GM12878 (cell line): Measurements from ENCODE around the gene ADGRE2. TPM values are rescaled to one million over a fixed set of nuclear protein-coding genes. Genes with fewer than 3 reads are reported as not detected.
A peak's percentile ranks its signal among the peaks of the same experiment; 100 is the strongest.
"Not testable (repeated sequence)": the region's sequence is repeated elsewhere in the genome, so short reads cannot be mapped to it uniquely, and the experiment has no call there.

ENCODE experiments used
- ATAC-seq: fragments of 200-7000 bp; cut with Tn5 transposase; 3 replicates; pipeline ENCODE4 v1.9.1; 2020; ENCODE audit warnings: mild to moderate bottlenecking, moderate library complexity
- BruUV-seq: library from RNA; stranded (reverse); fragments of 400-500 nt; replicated peaks from 2 replicates; lab custom pipeline; 2021; lab: Mats Ljungman, UMichigan
- CTCF ChIA-PET: fragments of 300-600 bp; sonication (Branson Sonifier 250); formaldehyde crosslinking; extraction: SDS; loops from one replicate; lab custom pipeline; 2021; ENCODE audit warnings: inconsistent platforms; lab: Yijun Ruan, JAX
- POLR2A ChIA-PET: fragments of 350-600 bp; formaldehyde crosslinking; extraction: SDS; loops from one replicate; lab custom pipeline; 2021; ENCODE audit warnings: inconsistent platforms; lab: Charles Lee
- RAD21 ChIA-PET: fragments of 300-600 bp; sonication (Branson Sonifier 250); formaldehyde crosslinking; loops from one replicate; lab custom pipeline; 2023; ENCODE audit warnings: antibody characterized with exemption; ENCODE audit not compliant: unreplicated experiment; lab: Charles Lee
- SMC1A ChIA-PET: fragments of 300-600 bp; sonication (Branson Sonifier 250); formaldehyde crosslinking; loops from one replicate; lab custom pipeline; 2023; ENCODE audit not compliant: unreplicated experiment, uncharacterized antibody; lab: Charles Lee
- DNase-seq: peaks from one replicate; pipeline ENCODE4 v3.0.0-alpha.2; 2011; ENCODE audit warnings: low read depth, low spot score
- FAIRE-seq: peaks from 3 replicates; lab custom pipeline; 2011; peaks lifted over from hg19 to GRCh38; lab: Jason Lieb, UNC
- H2AFZ ChIP-seq: 2 replicates; pipeline ENCODE4 v1.6.0; 2011; ENCODE audit warnings: low read depth, low read length, control low read depth; ENCODE audit not compliant: control insufficient read depth
- H3K27ac ChIP-seq: 2 replicates; pipeline ENCODE4 v1.5.1; 2011; ENCODE audit warnings: control low read depth; ENCODE audit not compliant: control insufficient read depth, insufficient read depth
- H3K27me3 ChIP-seq, 2 experiments: replicated peaks in 1 of 2; 2 replicates each; pipeline versions ENCODE4 v1.6.0 to v1.6.1; 2011; ENCODE audit warnings: low read length in 1 of 2; ENCODE audit not compliant: control insufficient read depth in 2 of 2, insufficient read depth in 2 of 2
- H3K36me3 ChIP-seq, 2 experiments: 2 replicates each; pipeline ENCODE4 v1.5.1; 2011; ENCODE audit warnings: low read length in 1 of 2; ENCODE audit not compliant: control insufficient read depth in 2 of 2, insufficient read depth in 2 of 2
- H3K4me1 ChIP-seq: 2 replicates; pipeline ENCODE4 v1.6.1; 2011; ENCODE audit warnings: mild to moderate bottlenecking, low read length, moderate library complexity, mixed read lengths; ENCODE audit not compliant: control insufficient read depth, insufficient read depth
- H3K4me2 ChIP-seq: 2 replicates; pipeline ENCODE4 v1.6.0; 2011; ENCODE audit warnings: control low read depth; ENCODE audit not compliant: control insufficient read depth, insufficient read depth
- H3K4me3 ChIP-seq: fragments of 200-600 bp; sonication (generic); 2 replicates; pipeline ENCODE4 v1.5.1; 2016
- H3K79me2 ChIP-seq: 2 replicates; pipeline ENCODE4 v1.6.0; 2011; ENCODE audit warnings: low read length; ENCODE audit not compliant: control insufficient read depth, insufficient read depth
- H3K9ac ChIP-seq: 2 replicates; pipeline ENCODE4 v1.8.0; 2011; ENCODE audit warnings: low read length, control low read depth, mixed read lengths; ENCODE audit not compliant: control insufficient read depth, insufficient read depth
- H3K9me3 ChIP-seq: replicated peaks from 3 replicates; pipeline ENCODE4 v1.5.1; 2011; ENCODE audit warnings: mild to moderate bottlenecking, low read length; ENCODE audit not compliant: control insufficient read depth, insufficient read depth
- H4K20me1 ChIP-seq: 2 replicates; pipeline ENCODE4 v1.6.0; 2011; ENCODE audit not compliant: control insufficient read depth, insufficient read depth
- BCL3 ChIP-seq: IDR thresholded peaks from 2 replicates; pipeline ENCODE4 v1.6.1; 2011; ENCODE audit warnings: borderline replicate concordance, low read depth, mild to moderate bottlenecking, moderate library complexity, low read length; ENCODE audit not compliant: insufficient read depth, poor library complexity, severe bottlenecking
- CBFB ChIP-seq: IDR thresholded peaks from 2 replicates; pipeline ENCODE4 v1.6.1; 2016; ENCODE audit warnings: antibody characterized with exemption, low read depth
- CEBPB ChIP-seq, 2 experiments: fragments of 150-350 bp in 1 of 2; IDR thresholded peaks; 2 replicates each; pipeline ENCODE4 v1.6.1; 2012 to 2014; ENCODE audit warnings: low read depth in 2 of 2, low read length in 2 of 2, borderline replicate concordance in 1 of 2, inconsistent platforms in 1 of 2
- CREB1 ChIP-seq: IDR thresholded peaks from 2 replicates; pipeline ENCODE4 v1.6.1; 2012; ENCODE audit warnings: low read depth, mild to moderate bottlenecking, inconsistent platforms
- CREM ChIP-seq: IDR thresholded peaks from 2 replicates; pipeline ENCODE4 v1.6.1; 2014; ENCODE audit warnings: antibody characterized with exemption, low read depth
- EED ChIP-seq: sonication (generic); IDR thresholded peaks from 2 replicates; pipeline ENCODE4 v1.6.1; 2016; ENCODE audit warnings: antibody characterized with exemption, low read depth
- EGR1 ChIP-seq, 2 experiments: IDR thresholded peaks; 1 replicate in 1 of 2; 2 replicates in 1 of 2; pipeline ENCODE4 v1.6.1; 2011 to 2012; ENCODE audit warnings: low read depth in 2 of 2, low read length in 2 of 2, borderline replicate concordance in 1 of 2, mild to moderate bottlenecking in 1 of 2, moderate library complexity in 1 of 2
- IKZF1 ChIP-seq: fragments of 450-650 bp; conservative IDR thresholded peaks from 2 replicates; pipeline ENCODE4 v1.6.1; 2017; ENCODE audit warnings: antibody characterized with exemption, mild to moderate bottlenecking
- IKZF2 ChIP-seq, 2 experiments: fragments of 450-650 bp; IDR thresholded peaks; 2 replicates each; pipeline ENCODE4 v1.6.1; 2017; ENCODE audit warnings: mild to moderate bottlenecking in 2 of 2, moderate library complexity in 2 of 2
- JUNB ChIP-seq: IDR thresholded peaks from 2 replicates; pipeline ENCODE4 v1.6.1; 2016; ENCODE audit warnings: antibody characterized with exemption, mild to moderate bottlenecking
- NFIC ChIP-seq: IDR thresholded peaks from 2 replicates; pipeline ENCODE4 v1.6.1; 2012; ENCODE audit warnings: low read depth, mild to moderate bottlenecking, inconsistent platforms, low read length, moderate library complexity
- NR2F1 ChIP-seq: fragments of 450-650 bp; conservative IDR thresholded peaks from 2 replicates; pipeline ENCODE4 v1.6.1; 2017; ENCODE audit warnings: mild to moderate bottlenecking
- SRF ChIP-seq, 2 experiments: IDR thresholded peaks; 2 replicates each; pipeline ENCODE4 v1.6.1; 2011; ENCODE audit warnings: low read depth in 2 of 2, low read length in 2 of 2, mild to moderate bottlenecking in 1 of 2, moderate library complexity in 1 of 2
- TCF12 ChIP-seq: IDR thresholded peaks from 2 replicates; pipeline ENCODE4 v1.6.1; 2011; ENCODE audit warnings: low read depth, mild to moderate bottlenecking, low read length
- TCF7 ChIP-seq: IDR thresholded peaks from 2 replicates; pipeline ENCODE4 v1.6.1; 2014; ENCODE audit warnings: antibody characterized with exemption, borderline replicate concordance
- WGBS: methylation state at CpG from one replicate; pipeline ENCODE4 v1.1.6; 2016; ENCODE audit warnings: low lambda C conversion rate; ENCODE audit not compliant: insufficient replicate concordance, insufficient coverage; ENCODE audit errors: missing lambda C conversion rate; 5-methylcytosine and 5-hydroxymethylcytosine counted together
- in situ Hi-C: fragments of 300-500 bp; cut with MboI; formaldehyde crosslinking; loops from 9 replicates; pipeline ENCODE4 v1.14.3; 2018; ENCODE audit warnings: mixed read lengths
- intact Hi-C: fragments of 100-400 bp; cut with micrococcal nuclease; formaldehyde crosslinking; loops from one replicate; pipeline ENCODE4 v1.14.2; 2022; ENCODE audit not compliant: unreplicated experiment
- polyA plus RNA-seq, 11 experiments: library from polyadenylated mRNA; depleted of rRNA in 4 of 11; unstranded in 6 of 11; stranded (reverse) in 5 of 11; fragments of >200 nt; fragmentation: Nextera tagmentation in 4 of 11; fragmentation: Illumina TruSeq in 1 of 11; extraction: Ambion mirVana in 4 of 11; extraction: Trizol in 1 of 11; gene quantifications; 1 replicate in 1 of 11; 2 replicates in 10 of 11; pipeline versions ENCODE4 v1.2.1 to v1.2.3, GENCODE V29; 2011 to 2016; ENCODE audit warnings: inconsistent platforms in 2 of 11, missing spikeins in 2 of 11, low read depth in 1 of 11
- total RNA-seq, 4 experiments: library from RNA; depleted of rRNA in 3 of 4; stranded (reverse); fragments of >200 nt in 3 of 4; fragmentation: Illumina TruSeq in 1 of 4; extraction: Trizol in 1 of 4; gene quantifications; 2 replicates each; pipeline versions ENCODE4 v1.2.1 to v1.2.3, GENCODE V29; 2013 to 2021

ADGRE2 gene
- total and polyA plus RNA-seq, 10 of the 15 experiments (the other 5 are each of a cell fraction or from before 2014, with no cell fraction given) = 0.15 to 12.7 (median 4.6) TPM

- WGBS = 8% methylated on average over 9 of the region's 10 CpGs
- RAD21 ChIA-PET, BruUV-seq, H3K9ac ChIP-seq, H3K27me3 ChIP-seq: not testable (repeated sequence)
- peak overlapping the region; percentile 18; the same call in 1 of the 2 replicates for H3K27ac ChIP-seq
- CTCF ChIA-PET = interaction anchor here (0.7 to 1.1 kb wide), 4 partner anchors 94 to 212 kb away, joined by 3 to 4 read pairs (median 4); no protein-coding TSS in a partner anchor
- FAIRE-seq = peak; percentile 96
- TF ChIP-seq CREB1 (peak; percentile 76; the same call in 1 of the 2 replicates), CREM (peak; percentile 64; the same call in 1 of the 2 replicates), CBFB (0 out of 2 replicates have a peak, but pooled peaks have one; percentile 11), BCL3 (peak; percentile 3), EGR1 (IDR thresholded peaks at IDR 0.05; ENCODE audit: borderline replicate concordance in 1 of 2, low read depth in 2 of 2, low read length in 2 of 2) (peak in 1 of 2 experiments; percentile 94; a peak in 2 of 3 replicates), IKZF1 (0 out of 2 replicates have a peak, but pooled peaks have one; percentile 17), NFIC (peak; percentile 68; the same call in 1 of the 2 replicates), CEBPB (IDR thresholded peaks at IDR 0.05; ENCODE audit: borderline replicate concordance in 1 of 2, low read depth in 2 of 2, low read length in 2 of 2) (peak in 1 of 2 experiments; percentile 57; a peak in 1 of 4 replicates), EED (peak; percentile 46; the same call in 1 of the 2 replicates), TCF7 (peak; percentile 27; the same call in 1 of the 2 replicates), NR2F1 (peak; percentile 45; the same call in 1 of the 2 replicates), IKZF2 (IDR thresholded peaks at IDR 0.05) (0 out of 4 replicates have a peak, but pooled peaks of 1 of the 2 experiments have one; percentile 9), TCF12 (0 out of 2 replicates have a peak, but pooled peaks have one; percentile 55), JUNB (peak; percentile 50; the same call in 1 of the 2 replicates), SRF (IDR thresholded peaks at IDR 0.05; ENCODE audit: low read depth in 2 of 2, low read length in 2 of 2) (peak; percentile 65 to 87)
- TF ChIP-seq, all 136 proteins: peak for 15; not testable (repeated sequence) for 121
- peaks cover 24% of the 10 kb centered on the region; the same call in 1 of the 2 replicates for H3K4me1 ChIP-seq
- ATAC-seq (peak; percentile 83), DNase-seq (peak; percentile 23)
- H2AFZ ChIP-seq = peak overlapping the region; percentile 7; the same call in 1 of the 2 replicates
- H4K20me1 ChIP-seq, H3K9me3 ChIP-seq, in situ Hi-C loops, POLR2A ChIA-PET, H3K79me2 ChIP-seq, H3K4me3 ChIP-seq, H3K36me3 ChIP-seq: not testable (repeated sequence)
- SMC1A ChIA-PET = interaction anchor here (1.8 kb wide), 1 partner anchor 14 kb away, joined by 3 read pairs; no protein-coding TSS in a partner anchor
- intact Hi-C loops = loop anchor here (10.0 kb wide), 1 partner anchor 210 kb away; the partner anchor contains the start of gene NDUFB7
- peak overlapping the region; percentile 48 for H3K4me2 ChIP-seq
Measured at GRCh38 chr19:14784730-14785101, 6.4 kb upstream of the ADGRE2 start.

- DNase-seq, H3K27me3 ChIP-seq, H3K4me3 ChIP-seq, H2AFZ ChIP-seq, in situ Hi-C loops, RAD21 ChIA-PET, H3K4me2 ChIP-seq, CTCF ChIA-PET, FAIRE-seq, ATAC-seq, H3K79me2 ChIP-seq, POLR2A ChIA-PET, H3K27ac ChIP-seq, H4K20me1 ChIP-seq, H3K9ac ChIP-seq, H3K36me3 ChIP-seq, BruUV-seq, H3K9me3 ChIP-seq, SMC1A ChIA-PET: not testable (repeated sequence)
- peaks cover 24% of the 10 kb centered on the region; the same call in 1 of the 2 replicates for H3K4me1 ChIP-seq
- 60% methylated on average over 5 of the region's 8 CpGs for WGBS
- intact Hi-C loops = loop anchor here (10.0 kb wide), 1 partner anchor 209 kb away; the partner anchor contains the start of gene NDUFB7
Measured at GRCh38 chr19:14783410-14783998, 5.1 kb upstream of the ADGRE2 start.
